ENCODE results near the gene HSPBP1. TPM values are rescaled to one million over a fixed set of nuclear protein-coding genes. Genes with fewer than 3 reads are reported as not detected.

The HSPBP1 gene
- total RNA-seq, 1 experiment from 2014 or later, result 63.0 TPM

DNA sequence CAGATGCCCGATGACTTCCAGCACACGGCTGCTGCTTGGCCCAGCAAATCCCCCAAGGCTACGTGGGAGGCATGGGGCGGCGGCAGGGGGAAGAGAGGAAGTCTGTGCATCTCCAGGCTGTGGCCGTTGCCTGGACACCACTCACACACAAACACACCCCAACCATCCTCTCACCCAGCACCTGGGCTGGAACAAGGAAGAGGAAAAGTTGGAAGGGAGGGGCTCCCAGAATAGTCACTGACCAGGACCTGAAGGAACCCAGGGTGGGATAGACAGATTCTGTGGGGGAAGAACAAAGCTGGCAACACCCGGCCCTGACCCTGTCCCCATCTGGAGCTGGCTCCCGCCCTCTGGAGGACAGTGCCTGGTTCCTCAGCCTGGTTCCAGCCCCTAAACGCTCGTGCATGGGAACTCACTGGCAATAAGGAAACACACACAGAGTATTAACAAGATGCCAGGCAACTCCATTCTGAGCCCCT, 32.2 kb downstream of the HSPBP1 start:
- peaks cover 16 to 25% of the 10 kb centered on the region in 2 experiments for H3K36me3 ChIP-seq (ENCODE audit: control insufficient read depth in 1 of 2, insufficient read depth in 2 of 2, low read length in 2 of 2)
- TF ChIP-seq, protein P1, sequence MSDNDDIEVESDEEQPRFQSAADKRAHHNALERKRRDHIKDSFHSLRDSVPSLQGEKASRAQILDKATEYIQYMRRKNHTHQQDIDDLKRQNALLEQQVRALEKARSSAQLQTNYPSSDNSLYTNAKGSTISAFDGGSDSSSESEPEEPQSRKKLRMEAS (IDR thresholded peaks at IDR 0.05), result no peak
- TF ChIP-seq EZH2 (IDR thresholded peaks at IDR 0.05) (no peak), EGR1 (IDR thresholded peaks at IDR 0.05; ENCODE audit: low read depth) (no peak), ZNF274 (IDR thresholded peaks at IDR 0.05; ENCODE audit: low read depth, low read length) (no peak), POLR2AphosphoS5 (IDR thresholded peaks at IDR 0.05; ENCODE audit: low read depth, low read length) (no peak)
- TF ChIP-seq, protein P2, sequence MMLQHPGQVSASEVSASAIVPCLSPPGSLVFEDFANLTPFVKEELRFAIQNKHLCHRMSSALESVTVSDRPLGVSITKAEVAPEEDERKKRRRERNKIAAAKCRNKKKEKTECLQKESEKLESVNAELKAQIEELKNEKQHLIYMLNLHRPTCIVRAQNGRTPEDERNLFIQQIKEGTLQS (IDR thresholded peaks at IDR 0.05), result no peak
- ChIA-PET POLR2A (no interaction called here), CTCF (no interaction called here), RAD21 (ENCODE audit: low non-redundant PET in 1 of 2, low total read pairs in 2 of 2, uncharacterized antibody in 2 of 2, unreplicated experiment in 2 of 2) (no interaction called here)
- H3K27me3 ChIP-seq (ENCODE audit: insufficient read depth, low read length), result no peaks in the 10 kb centered on the region
- peaks cover 69% of the 10 kb centered on the region for H3K79me2 ChIP-seq (ENCODE audit: insufficient read depth, low read length)
- H3K9me3 ChIP-seq (ENCODE audit: control insufficient read depth in 1 of 2, insufficient read depth in 1 of 2, low read depth in 1 of 2, low read length in 2 of 2), result no peaks in the 10 kb centered on the region
- no peak overlapping the region for H2AFZ ChIP-seq (ENCODE audit: low read depth, low read length, poor library complexity, severe bottlenecking)
- no peak overlapping the region for H3K4me3 ChIP-seq (replicated peaks in 1 of 2; ENCODE audit: low read depth in 1 of 2, low read length in 2 of 2)
- BruUV-seq (replicated peaks), result no TSS peak
- H3K4me1 ChIP-seq (ENCODE audit: control insufficient read depth in 1 of 2, insufficient read depth in 2 of 2, low read length in 2 of 2), result no peaks in the 10 kb centered on the region
- ATAC-seq (no peak), DNase-seq (ENCODE audit: low read depth, low spot score) (no peak)
- H4K20me1 ChIP-seq (ENCODE audit: insufficient read depth), result no peaks in the 10 kb centered on the region
- no peak overlapping the region for H3K9ac ChIP-seq (ENCODE audit: low read length)
- intact Hi-C loops (cut with micrococcal nuclease), result no loop called here
- H3K4me2 ChIP-seq (ENCODE audit: low read length), result no peak overlapping the region
- no peak overlapping the region; the same call in 1 of the 2 replicates for H3K27ac ChIP-seq (ENCODE audit: low read depth, low read length)
- H3K9me2 ChIP-seq (ENCODE audit: insufficient read depth), result no peaks in the 10 kb centered on the region

DNA sequence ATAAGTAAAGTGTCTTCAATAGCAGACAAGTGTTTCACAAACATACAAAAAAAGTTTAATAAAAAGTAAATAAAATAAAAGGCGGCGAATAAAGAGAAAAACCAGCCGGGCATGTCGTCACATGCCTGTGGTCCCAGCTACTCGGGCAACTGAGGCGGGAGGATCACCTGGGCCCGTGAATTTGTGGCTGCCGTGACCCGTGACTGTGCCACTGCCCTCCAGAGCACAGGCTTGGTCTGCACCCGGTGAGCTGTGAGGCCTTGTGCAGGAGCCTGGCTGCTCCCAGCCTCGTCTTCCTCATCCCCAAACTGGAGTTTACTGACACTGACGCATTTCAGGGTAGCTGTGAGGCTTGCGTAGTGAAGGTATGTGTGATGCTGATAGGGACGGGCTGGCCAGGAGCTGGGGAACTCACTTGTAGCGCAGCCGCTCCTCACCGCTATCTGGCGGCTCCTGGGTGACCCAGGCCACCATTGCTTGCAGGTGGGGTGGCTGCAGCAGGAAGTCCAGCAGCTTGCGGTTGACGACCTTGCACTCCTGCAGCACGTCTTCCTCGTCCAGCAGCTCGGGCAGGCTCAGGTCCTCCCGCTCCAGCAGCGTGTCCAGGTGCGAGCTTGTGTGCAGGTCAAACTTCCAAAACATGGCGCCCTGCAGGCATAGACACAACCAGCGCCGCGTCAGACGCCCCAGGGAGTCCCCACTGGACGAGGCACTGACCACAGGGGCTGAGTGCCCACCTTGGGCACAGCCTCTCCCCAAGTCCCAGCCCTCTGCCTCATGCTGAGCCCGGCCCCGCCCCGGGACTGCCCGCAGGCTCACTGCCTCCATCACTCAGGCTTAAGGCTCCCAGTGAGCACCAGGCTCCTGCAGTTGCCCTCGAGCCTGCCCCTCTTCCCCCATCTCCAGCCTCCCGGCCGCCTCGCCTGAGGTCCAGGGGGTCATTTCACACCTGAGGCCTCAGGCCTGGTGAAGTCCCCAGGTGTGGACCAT, 33.2 kb downstream of the HSPBP1 start:
- intact Hi-C loops (cut with micrococcal nuclease), result no loop called here
- Histone ChIP-seq H3K4me2 (ENCODE audit: low read length) (no peak overlapping the region), H3K4me1 (ENCODE audit: control insufficient read depth in 1 of 2, insufficient read depth in 2 of 2, low read length in 2 of 2) (no peaks in the 10 kb centered on the region), H3K27ac (ENCODE audit: low read depth, low read length) (peak overlapping the region; percentile 22; the same call in 1 of the 2 replicates), H3K4me3 (replicated peaks in 1 of 2; ENCODE audit: low read depth in 1 of 2, low read length in 2 of 2) (no peak overlapping the region), H3K36me3 (ENCODE audit: control insufficient read depth in 1 of 2, insufficient read depth in 2 of 2, low read length in 2 of 2) (peaks cover 25 to 29% of the 10 kb centered on the region in 2 experiments), H3K9me2 (ENCODE audit: insufficient read depth) (no peaks in the 10 kb centered on the region), H2AFZ (ENCODE audit: low read depth, low read length, poor library complexity, severe bottlenecking) (no peak overlapping the region), H3K9me3 (ENCODE audit: control insufficient read depth in 1 of 2, insufficient read depth in 1 of 2, low read depth in 1 of 2, low read length in 2 of 2) (no peaks in the 10 kb centered on the region), H3K27me3 (ENCODE audit: insufficient read depth, low read length) (no peaks in the 10 kb centered on the region), H3K79me2 (ENCODE audit: insufficient read depth, low read length) (peaks cover 61% of the 10 kb centered on the region), H3K9ac (ENCODE audit: low read length) (no peak overlapping the region), H4K20me1 (ENCODE audit: insufficient read depth) (no peaks in the 10 kb centered on the region)
- no TSS peak for BruUV-seq (replicated peaks)
- ATAC-seq, result no peak
- TF ChIP-seq, protein P3, sequence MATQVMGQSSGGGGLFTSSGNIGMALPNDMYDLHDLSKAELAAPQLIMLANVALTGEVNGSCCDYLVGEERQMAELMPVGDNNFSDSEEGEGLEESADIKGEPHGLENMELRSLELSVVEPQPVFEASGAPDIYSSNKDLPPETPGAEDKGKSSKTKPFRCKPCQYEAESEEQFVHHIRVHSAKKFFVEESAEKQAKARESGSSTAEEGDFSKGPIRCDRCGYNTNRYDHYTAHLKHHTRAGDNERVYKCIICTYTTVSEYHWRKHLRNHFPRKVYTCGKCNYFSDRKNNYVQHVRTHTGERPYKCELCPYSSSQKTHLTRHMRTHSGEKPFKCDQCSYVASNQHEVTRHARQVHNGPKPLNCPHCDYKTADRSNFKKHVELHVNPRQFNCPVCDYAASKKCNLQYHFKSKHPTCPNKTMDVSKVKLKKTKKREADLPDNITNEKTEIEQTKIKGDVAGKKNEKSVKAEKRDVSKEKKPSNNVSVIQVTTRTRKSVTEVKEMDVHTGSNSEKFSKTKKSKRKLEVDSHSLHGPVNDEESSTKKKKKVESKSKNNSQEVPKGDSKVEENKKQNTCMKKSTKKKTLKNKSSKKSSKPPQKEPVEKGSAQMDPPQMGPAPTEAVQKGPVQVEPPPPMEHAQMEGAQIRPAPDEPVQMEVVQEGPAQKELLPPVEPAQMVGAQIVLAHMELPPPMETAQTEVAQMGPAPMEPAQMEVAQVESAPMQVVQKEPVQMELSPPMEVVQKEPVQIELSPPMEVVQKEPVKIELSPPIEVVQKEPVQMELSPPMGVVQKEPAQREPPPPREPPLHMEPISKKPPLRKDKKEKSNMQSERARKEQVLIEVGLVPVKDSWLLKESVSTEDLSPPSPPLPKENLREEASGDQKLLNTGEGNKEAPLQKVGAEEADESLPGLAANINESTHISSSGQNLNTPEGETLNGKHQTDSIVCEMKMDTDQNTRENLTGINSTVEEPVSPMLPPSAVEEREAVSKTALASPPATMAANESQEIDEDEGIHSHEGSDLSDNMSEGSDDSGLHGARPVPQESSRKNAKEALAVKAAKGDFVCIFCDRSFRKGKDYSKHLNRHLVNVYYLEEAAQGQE (IDR thresholded peaks at IDR 0.05; ENCODE audit: low read depth), result no peak
- TF ChIP-seq ZNF274 (IDR thresholded peaks at IDR 0.05; ENCODE audit: low read depth, low read length) (no peak), RAD21 (IDR thresholded peaks at IDR 0.05; ENCODE audit: low read depth) (no peak), ELF1 (IDR thresholded peaks at IDR 0.05; ENCODE audit: borderline replicate concordance, low read depth) (no peak)
- ChIA-PET POLR2A (no interaction called here), CTCF (no interaction called here), RAD21 (ENCODE audit: low non-redundant PET in 1 of 2, low total read pairs in 2 of 2, uncharacterized antibody in 2 of 2, unreplicated experiment in 2 of 2) (no interaction called here)
- no peak for DNase-seq (ENCODE audit: low read depth, low spot score)
